Panc1 (cell line): ENCODE measurements around the gene PRSS16. TPM values are rescaled to one million over a fixed set of nuclear protein-coding genes. Genes with fewer than 3 reads are reported as not detected.

Source experiments
- ATAC-seq: fragments of 200-7000 bp; cut with Tn5 transposase; 2 replicates; pipeline ENCODE4 v1.9.1; 2020; ENCODE audit warnings: mild to moderate bottlenecking, moderate library complexity
- BruUV-seq: library from RNA; stranded (reverse); fragments of 400-500 nt; replicated peaks from 2 replicates; lab custom pipeline; 2021; lab: Mats Ljungman, UMichigan
- CTCF ChIA-PET: fragments of 300-600 bp; sonication (Branson Sonifier 250); formaldehyde crosslinking; loops from one replicate; lab custom pipeline; 2022; ENCODE audit warnings: antibody characterized with exemption; lab: Charles Lee
- POLR2A ChIA-PET: fragments of 300-600 bp; sonication (Branson Sonifier 250); formaldehyde crosslinking; loops from one replicate; lab custom pipeline; 2022; ENCODE audit warnings: antibody characterized with exemption; lab: Charles Lee
- DNase-seq: peaks from one replicate; pipeline ENCODE4 v3.0.0-alpha.2; 2010; ENCODE audit warnings: low read depth, low spot score
- H3K27ac ChIP-seq: 2 replicates; pipeline ENCODE4 v1.5.1; 2011; ENCODE audit warnings: mild to moderate bottlenecking, low read length, inconsistent platforms
- H3K27me3 ChIP-seq: fragments of 200-500 bp; sonication (Bioruptor generic); 2 replicates; pipeline ENCODE4 v1.6.0; 2014; ENCODE audit warnings: low read length, inconsistent platforms; ENCODE audit not compliant: control insufficient read depth, insufficient read depth
- H3K36me3 ChIP-seq: fragments of 200-500 bp; sonication (Bioruptor generic); 2 replicates; pipeline ENCODE4 v1.5.1; 2014; ENCODE audit warnings: inconsistent platforms, mild to moderate bottlenecking, low read length, moderate library complexity; ENCODE audit not compliant: control insufficient read depth, insufficient read depth
- H3K4me1 ChIP-seq: 2 replicates; pipeline ENCODE4 v1.5.1; 2011; ENCODE audit warnings: inconsistent platforms, mild to moderate bottlenecking, low read length, moderate library complexity; ENCODE audit not compliant: control insufficient read depth, insufficient read depth
- H3K4me3 ChIP-seq, 2 experiments: 2 replicates each; pipeline ENCODE4 v1.5.1; 2011 to 2012; ENCODE audit warnings: low read depth in 2 of 2, low read length in 2 of 2, mild to moderate bottlenecking in 2 of 2, inconsistent platforms in 1 of 2, moderate library complexity in 1 of 2
- H3K9me3 ChIP-seq: fragments of 200-500 bp; sonication (Bioruptor generic); 2 replicates; pipeline ENCODE4 v1.5.1; 2014; ENCODE audit warnings: low read depth, mild to moderate bottlenecking, inconsistent platforms, low read length, moderate library complexity; ENCODE audit not compliant: control insufficient read depth, insufficient read depth
- CTCF ChIP-seq: fragments of 450-650 bp; IDR thresholded peaks from 2 replicates; pipeline ENCODE4 v1.5.1; 2017; ENCODE audit warnings: mild to moderate bottlenecking
- POLR2AphosphoS5 ChIP-seq: IDR thresholded peaks from 2 replicates; pipeline ENCODE4 v1.6.1; 2012; ENCODE audit warnings: mild to moderate bottlenecking, low read depth, low read length, moderate library complexity
- REST ChIP-seq, 2 experiments: IDR thresholded peaks; 2 replicates each; pipeline ENCODE4 v1.6.1; 2011 to 2012; ENCODE audit warnings: low read depth in 2 of 2, control low read depth in 1 of 2, low read length in 1 of 2, mild to moderate bottlenecking in 1 of 2, moderate library complexity in 1 of 2; ENCODE audit not compliant: insufficient read depth in 1 of 2
- SIN3A ChIP-seq: IDR thresholded peaks from 2 replicates; pipeline ENCODE4 v1.6.1; 2012; ENCODE audit warnings: low read depth, mild to moderate bottlenecking, low read length, moderate library complexity, borderline replicate concordance; ENCODE audit not compliant: insufficient read depth
- TCF7L2 ChIP-seq: IDR thresholded peaks from 2 replicates; pipeline ENCODE4 v1.6.1; 2011; ENCODE audit warnings: mild to moderate bottlenecking, low read depth, low read length, inconsistent platforms
- in situ Hi-C: cut with HindIII; loops from 2 replicates; pipeline ENCODE4 v1.10.0; 2016; ENCODE audit warnings: low sequenced_read_pairs, low pct_unique_long_range_greater_than_20kb
- intact Hi-C: fragments of 100-400 bp; cut with micrococcal nuclease; formaldehyde crosslinking; loops from one replicate; pipeline ENCODE4 v1.10.0; 2022; ENCODE audit not compliant: unreplicated experiment
- total RNA-seq: library from RNA; stranded (reverse); gene quantifications from one replicate; pipeline ENCODE4 v1.2.1, GENCODE V29; 2021; ENCODE audit not compliant: unreplicated experiment

Gene PRSS16
- total RNA-seq, 1 experiment from 2014 or later: 4.7 TPM

GRCh38 chr6:27267857-27268434 is 20.4 kb downstream of the PRSS16 start:
- H3K9me3 ChIP-seq: no peaks in the 10 kb centered on the region
- no peaks in the 10 kb centered on the region for H3K4me1 ChIP-seq
- H3K27ac ChIP-seq: no peak overlapping the region
- no peak overlapping the region for H3K4me3 ChIP-seq
- H3K36me3 ChIP-seq: no peaks in the 10 kb centered on the region
- BruUV-seq: no TSS peak
- in situ Hi-C loops (no loop called here), intact Hi-C loops (no loop called here)
- POLR2A ChIA-PET: no interaction called here
- CTCF ChIA-PET: no interaction called here
- DNase-seq: no peak
- no peaks in the 10 kb centered on the region; the same call in 1 of the 2 replicates for H3K27me3 ChIP-seq
- TF ChIP-seq CTCF (no peak), REST (IDR thresholded peaks at IDR 0.05; ENCODE audit: insufficient read depth in 1 of 2, low read depth in 2 of 2, low read length in 1 of 2) (no peak)
- ATAC-seq: no peak

GRCh38 chr6:27268803-27269202 is 21.3 kb downstream of the PRSS16 start:
- no peaks in the 10 kb centered on the region for H3K36me3 ChIP-seq
- no peak for ATAC-seq
- intact Hi-C loops: no loop called here
- no peak for TF ChIP-seq CTCF
- no peak for TF ChIP-seq POLR2AphosphoS5
- no peak for TF ChIP-seq SIN3A
- TF ChIP-seq REST (IDR thresholded peaks at IDR 0.05; ENCODE audit: insufficient read depth in 1 of 2, low read depth in 2 of 2, low read length in 1 of 2): no peak
- no peak for TF ChIP-seq TCF7L2
- no peaks in the 10 kb centered on the region for H3K9me3 ChIP-seq
- no peaks in the 10 kb centered on the region for H3K4me1 ChIP-seq
- no peak overlapping the region for H3K4me3 ChIP-seq
- in situ Hi-C loops: no loop called here
- H3K27me3 ChIP-seq: no peaks in the 10 kb centered on the region
- H3K27ac ChIP-seq: no peak overlapping the region
- ChIA-PET POLR2A (no interaction called here), CTCF (no interaction called here)
- BruUV-seq: no TSS peak
- no peak for DNase-seq
